Body of pancreas (tissue), 4 donors: Measurements from ENCODE around the gene HOXC10.

Experiments
- POLR2A ChIP-seq, 3 donors: fragments of 450-650 bp; IDR thresholded peaks; one replicate each; pipeline ENCODE4 v1.6.1; 2016; ENCODE audit warnings: antibody characterized with exemption in 3 of 3, mild to moderate bottlenecking in 2 of 3
- TF ChIP-seq, protein P1 (sequence below), 7 experiments: fragments of 450-650 bp in 4 of 7; fragments of 200-600 bp in 3 of 7; sonication (generic) in 3 of 7; IDR thresholded peaks; one replicate each; pipeline ENCODE4 v1.5.1; 2016 to 2019; ENCODE audit warnings: antibody characterized with exemption in 7 of 7

- TF ChIP-seq, protein P1, sequence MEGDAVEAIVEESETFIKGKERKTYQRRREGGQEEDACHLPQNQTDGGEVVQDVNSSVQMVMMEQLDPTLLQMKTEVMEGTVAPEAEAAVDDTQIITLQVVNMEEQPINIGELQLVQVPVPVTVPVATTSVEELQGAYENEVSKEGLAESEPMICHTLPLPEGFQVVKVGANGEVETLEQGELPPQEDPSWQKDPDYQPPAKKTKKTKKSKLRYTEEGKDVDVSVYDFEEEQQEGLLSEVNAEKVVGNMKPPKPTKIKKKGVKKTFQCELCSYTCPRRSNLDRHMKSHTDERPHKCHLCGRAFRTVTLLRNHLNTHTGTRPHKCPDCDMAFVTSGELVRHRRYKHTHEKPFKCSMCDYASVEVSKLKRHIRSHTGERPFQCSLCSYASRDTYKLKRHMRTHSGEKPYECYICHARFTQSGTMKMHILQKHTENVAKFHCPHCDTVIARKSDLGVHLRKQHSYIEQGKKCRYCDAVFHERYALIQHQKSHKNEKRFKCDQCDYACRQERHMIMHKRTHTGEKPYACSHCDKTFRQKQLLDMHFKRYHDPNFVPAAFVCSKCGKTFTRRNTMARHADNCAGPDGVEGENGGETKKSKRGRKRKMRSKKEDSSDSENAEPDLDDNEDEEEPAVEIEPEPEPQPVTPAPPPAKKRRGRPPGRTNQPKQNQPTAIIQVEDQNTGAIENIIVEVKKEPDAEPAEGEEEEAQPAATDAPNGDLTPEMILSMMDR (IDR thresholded peaks at IDR 0.05) = no peak
- TF ChIP-seq POLR2A (IDR thresholded peaks at IDR 0.05) = no peak
These were observed 35.1 kb upstream of the HOXC10 start for GRCh38 chr12:53949631-53950436.
